ENCODE results near the gene SEC14L5.
"Not testable (repeated sequence)": the region's sequence is repeated elsewhere in the genome, so short reads cannot be mapped to it uniquely, and the experiment has no call there.

SEC14L5 gene

GRCh38 chr16:4957420-4957719 is 760 bp upstream of the SEC14L5 start:
- DNase-seq = no peak

GRCh38 chr16:4958510-4959438 is 644 bp downstream of the SEC14L5 start:
- DNase-seq = peak; percentile 8

- DNase-seq = no peak
These were observed 2.4 kb downstream of the SEC14L5 start for GRCh38 chr16:4960579-4960978.

- no peak for DNase-seq
These were observed 4.6 kb downstream of the SEC14L5 start for GRCh38 chr16:4962716-4963115.

GRCh38 chr16:4963527-4963926 is 5.4 kb downstream of the SEC14L5 start:
- not testable (repeated sequence) for DNase-seq

- no peak for DNase-seq
These were observed 8.8 kb downstream of the SEC14L5 start for GRCh38 chr16:4966736-4967453.

GRCh38 chr16:4968278-4968677 is 10.1 kb downstream of the SEC14L5 start:
- DNase-seq = not testable (repeated sequence)

GRCh38 chr16:4968879-4969483 is 10.9 kb downstream of the SEC14L5 start:
- no peak for DNase-seq

GRCh38 chr16:4970010-4970409 is 11.9 kb downstream of the SEC14L5 start:
- no peak for DNase-seq

GRCh38 chr16:4972938-4973587 is 14.9 kb downstream of the SEC14L5 start:
- no peak for DNase-seq

GRCh38 chr16:4976079-4976478 is 17.9 kb downstream of the SEC14L5 start:
- no peak for DNase-seq

GRCh38 chr16:4976611-4977145 is 18.5 kb downstream of the SEC14L5 start:
- no peak for DNase-seq

- DNase-seq = no peak
These were observed 21.0 kb downstream of the SEC14L5 start for GRCh38 chr16:4979164-4979563.

- DNase-seq = no peak
These were observed 21.9 kb downstream of the SEC14L5 start for GRCh38 chr16:4979736-4980660.

GRCh38 chr16:4980691-4981090 is 22.6 kb downstream of the SEC14L5 start:
- no peak for DNase-seq

- no peak for DNase-seq
These were observed 23.3 kb downstream of the SEC14L5 start for GRCh38 chr16:4981473-4981872.

GRCh38 chr16:4982056-4982867 is 24.1 kb downstream of the SEC14L5 start:
- no peak for DNase-seq

- no peak for DNase-seq
These were observed 26.3 kb downstream of the SEC14L5 start for GRCh38 chr16:4984174-4984990.

GRCh38 chr16:4987250-4987579 is 29.1 kb downstream of the SEC14L5 start:
- DNase-seq = no peak

Measured in stimulated activated CD4-positive, alpha-beta T cell treated with anti-CD3 and anti-CD28 coated beads, Interleukin-15, amount 100 ng/mL, for 24 hours (primary cell).